GM06990 (cell line): ENCODE results near the gene GAA.

Experiments used
- DNase-seq: peaks from one replicate; pipeline ENCODE4 v3.0.0-alpha.2; 2011; ENCODE audit not compliant: insufficient read length; ENCODE audit errors: extremely low read depth
- H3K27me3 ChIP-seq: replicated peaks from 2 replicates; pipeline ENCODE4 v1.6.0; 2011; ENCODE audit warnings: low read length; ENCODE audit not compliant: control insufficient read depth, insufficient read depth
- H3K36me3 ChIP-seq: 2 replicates; pipeline ENCODE4 v1.5.1; 2011; ENCODE audit warnings: low read length; ENCODE audit not compliant: control insufficient read depth, insufficient read depth
- H3K4me3 ChIP-seq: replicated peaks from 2 replicates; pipeline ENCODE4 v1.5.1; 2011; ENCODE audit warnings: low read depth, mild to moderate bottlenecking, control low read depth, low read length
- TF ChIP-seq, protein P1 (sequence below): IDR thresholded peaks from 2 replicates; pipeline ENCODE4 v1.5.1; 2011; ENCODE audit warnings: low read length, control low read depth, mild to moderate bottlenecking, inconsistent platforms; ENCODE audit not compliant: insufficient read depth, poor library complexity, severe bottlenecking

The GAA gene

DNA sequence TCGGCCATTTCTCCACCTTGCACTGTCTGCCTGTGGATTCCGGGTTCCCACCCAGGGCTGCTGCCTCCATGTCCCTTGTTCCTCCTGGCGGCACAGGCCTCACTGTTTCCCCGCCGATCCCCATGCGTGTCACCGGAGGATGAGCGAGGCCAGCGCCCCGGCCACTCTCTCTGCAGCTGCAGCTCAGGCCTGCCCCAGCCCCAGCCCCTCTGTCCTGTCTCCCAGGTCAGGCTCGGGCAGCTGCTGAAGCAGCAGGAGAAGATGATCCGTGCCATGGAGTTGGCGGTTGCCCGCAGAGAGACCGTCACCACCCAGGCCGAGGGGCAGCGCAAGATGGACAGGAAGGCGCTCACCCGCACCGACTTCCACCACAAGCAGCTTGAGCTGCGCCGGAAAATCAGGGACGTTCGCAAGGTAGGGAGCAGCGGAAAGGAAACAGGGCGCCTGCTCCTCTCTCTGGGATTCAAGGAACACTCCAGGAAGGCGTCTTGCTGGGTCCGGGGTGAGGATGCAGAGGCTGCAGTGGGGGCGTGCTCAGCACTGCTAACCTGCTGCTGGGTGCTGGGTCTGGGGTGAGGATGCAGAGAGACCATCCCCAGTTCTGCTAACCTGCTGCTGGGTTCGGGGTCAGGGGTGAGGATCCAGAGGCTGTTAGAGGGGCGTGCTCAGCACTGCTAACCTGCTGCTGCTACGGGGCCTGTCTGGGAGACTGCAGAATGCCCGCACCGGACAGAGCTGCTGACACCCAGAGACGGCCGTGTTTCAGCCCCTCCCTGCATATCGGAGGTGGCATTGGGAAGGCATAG, 6.1 kb upstream of the GAA start:
- Histone ChIP-seq H3K36me3 (no peaks in the 10 kb centered on the region), H3K27me3 (no peaks in the 10 kb centered on the region), H3K4me3 (no peak overlapping the region)
- TF ChIP-seq, protein P1, sequence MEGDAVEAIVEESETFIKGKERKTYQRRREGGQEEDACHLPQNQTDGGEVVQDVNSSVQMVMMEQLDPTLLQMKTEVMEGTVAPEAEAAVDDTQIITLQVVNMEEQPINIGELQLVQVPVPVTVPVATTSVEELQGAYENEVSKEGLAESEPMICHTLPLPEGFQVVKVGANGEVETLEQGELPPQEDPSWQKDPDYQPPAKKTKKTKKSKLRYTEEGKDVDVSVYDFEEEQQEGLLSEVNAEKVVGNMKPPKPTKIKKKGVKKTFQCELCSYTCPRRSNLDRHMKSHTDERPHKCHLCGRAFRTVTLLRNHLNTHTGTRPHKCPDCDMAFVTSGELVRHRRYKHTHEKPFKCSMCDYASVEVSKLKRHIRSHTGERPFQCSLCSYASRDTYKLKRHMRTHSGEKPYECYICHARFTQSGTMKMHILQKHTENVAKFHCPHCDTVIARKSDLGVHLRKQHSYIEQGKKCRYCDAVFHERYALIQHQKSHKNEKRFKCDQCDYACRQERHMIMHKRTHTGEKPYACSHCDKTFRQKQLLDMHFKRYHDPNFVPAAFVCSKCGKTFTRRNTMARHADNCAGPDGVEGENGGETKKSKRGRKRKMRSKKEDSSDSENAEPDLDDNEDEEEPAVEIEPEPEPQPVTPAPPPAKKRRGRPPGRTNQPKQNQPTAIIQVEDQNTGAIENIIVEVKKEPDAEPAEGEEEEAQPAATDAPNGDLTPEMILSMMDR, result no peak
- no peak for DNase-seq

DNA sequence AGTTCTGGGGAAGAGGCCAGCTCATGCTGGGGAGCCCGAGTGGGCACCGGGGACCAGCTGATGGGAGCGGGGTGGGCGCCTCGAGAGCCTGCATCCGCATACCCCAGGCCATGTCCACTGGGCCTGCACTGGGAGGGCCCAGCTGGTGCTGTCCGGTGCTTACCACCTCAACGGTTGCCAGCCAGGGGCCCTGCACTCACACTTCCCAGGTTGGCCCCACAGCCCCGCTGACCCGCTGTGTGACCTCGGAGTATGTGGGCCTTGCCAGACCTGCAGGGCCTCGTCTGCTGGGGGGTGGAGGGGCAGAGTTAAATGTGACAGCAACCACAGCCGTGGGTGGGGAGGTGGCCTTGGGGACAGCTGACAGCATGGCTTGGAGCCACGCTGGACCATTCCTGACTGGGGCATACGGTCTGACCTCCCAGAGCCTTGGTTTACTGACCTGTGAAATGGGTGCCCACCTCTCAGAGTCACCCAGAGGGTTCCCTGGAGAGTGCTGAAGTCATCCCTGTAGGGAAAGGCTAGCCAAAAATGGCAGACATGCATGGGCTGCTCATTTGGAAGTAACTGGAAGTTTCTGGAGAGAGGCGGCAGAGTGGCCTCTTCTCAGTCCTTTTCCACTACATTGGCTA, 5.4 kb upstream of the GAA start:
- DNase-seq, result no peak
- H3K27me3 ChIP-seq, result no peaks in the 10 kb centered on the region
- no peak overlapping the region for H3K4me3 ChIP-seq
- H3K36me3 ChIP-seq, result no peaks in the 10 kb centered on the region
- TF ChIP-seq, protein P1, result no peak

DNA sequence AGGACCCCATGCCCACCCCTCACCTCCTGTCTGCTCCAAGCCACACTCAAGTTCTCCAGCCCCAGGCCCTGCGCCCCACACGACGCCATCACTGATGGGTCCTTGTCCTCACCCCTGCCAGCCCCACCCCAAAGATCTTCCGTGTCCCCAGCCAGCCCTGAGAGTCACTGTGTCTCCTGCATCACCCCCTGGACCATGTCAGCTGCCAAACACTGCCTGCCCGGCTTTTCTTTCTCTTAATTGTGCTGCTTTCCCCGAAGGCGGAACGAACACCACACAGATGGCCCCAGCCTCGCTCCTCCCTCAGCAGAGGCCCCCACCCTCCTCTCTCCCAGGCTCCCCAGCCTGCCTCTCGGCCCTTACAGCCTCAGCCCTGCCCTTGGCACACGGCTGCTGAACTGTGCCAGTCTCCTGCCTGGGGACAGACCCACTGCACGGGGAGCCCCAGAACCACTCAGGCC, 4.8 kb upstream of the GAA start:
- H3K4me3 ChIP-seq, result no peak overlapping the region
- TF ChIP-seq, protein P1, result no peak
- H3K27me3 ChIP-seq, result no peaks in the 10 kb centered on the region
- no peaks in the 10 kb centered on the region for H3K36me3 ChIP-seq
- no peak for DNase-seq

DNA sequence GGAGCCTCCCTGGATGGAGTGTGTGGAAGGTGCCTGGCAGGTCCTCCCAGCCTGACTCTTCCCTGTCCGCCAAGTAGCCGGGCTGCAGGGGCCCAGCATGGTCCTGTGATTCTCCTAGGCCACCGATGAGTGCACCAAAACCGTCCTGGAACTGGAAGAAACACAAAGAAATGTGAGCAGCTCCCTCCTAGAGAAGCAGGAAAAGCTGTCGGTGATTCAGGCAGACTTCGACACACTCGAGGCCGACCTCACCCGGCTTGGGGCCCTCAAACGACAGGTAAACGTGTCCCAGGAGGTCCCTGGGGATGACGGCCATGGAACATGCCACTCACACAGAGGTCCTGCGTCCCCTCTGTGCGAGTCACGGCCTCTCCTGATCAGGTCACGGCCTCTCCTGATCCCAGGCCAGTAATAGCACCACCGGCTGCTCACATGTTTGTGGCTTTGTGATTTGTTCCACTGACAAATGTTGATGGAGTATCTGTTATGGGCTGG, 4.2 kb upstream of the GAA start:
- TF ChIP-seq, protein P1, result no peak
- Histone ChIP-seq H3K36me3 (no peaks in the 10 kb centered on the region), H3K27me3 (no peaks in the 10 kb centered on the region), H3K4me3 (no peak overlapping the region)
- no peak for DNase-seq

DNA sequence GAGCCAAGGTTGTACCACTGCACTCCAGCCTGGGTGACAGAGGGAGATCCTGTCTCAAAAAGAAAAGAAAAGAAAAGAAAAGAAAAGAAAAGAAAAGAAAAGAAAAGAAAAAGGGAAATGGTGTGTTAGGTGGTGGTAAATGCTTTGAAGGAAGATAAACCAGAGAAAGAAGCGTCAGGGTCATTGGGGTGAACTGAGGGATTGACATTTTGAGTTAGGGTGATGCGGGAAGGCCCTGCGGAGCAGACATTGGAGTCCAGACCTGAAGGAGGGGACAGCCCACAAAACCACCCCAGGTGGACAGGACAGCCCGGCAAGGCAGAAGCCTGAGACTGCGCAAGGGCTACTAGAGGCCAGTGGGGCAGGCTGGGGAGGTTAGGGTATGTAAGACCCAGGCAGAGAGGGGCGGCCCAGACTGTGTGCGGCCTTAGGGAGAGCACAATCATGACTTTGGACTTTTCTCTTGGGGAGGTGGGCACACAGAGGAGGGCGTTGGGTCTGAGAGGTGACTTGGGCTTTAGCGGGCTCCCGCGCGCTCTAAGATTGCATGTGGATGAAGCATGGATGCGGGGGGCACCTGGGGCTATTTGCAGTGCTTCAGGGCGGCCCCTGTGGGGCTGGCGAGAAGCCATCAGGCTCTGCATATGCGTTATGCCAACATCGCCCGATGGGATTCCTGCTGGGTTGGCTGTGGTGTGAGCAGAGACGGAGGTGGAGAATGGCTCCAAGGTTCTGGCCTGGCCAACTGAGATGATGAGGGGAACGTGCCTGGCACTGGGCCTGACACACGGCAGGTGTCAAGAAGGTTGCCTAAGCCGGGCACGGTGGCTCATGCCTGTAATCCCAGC, 3.3 kb upstream of the GAA start:
- Histone ChIP-seq H3K27me3 (no peaks in the 10 kb centered on the region), H3K4me3 (no peak overlapping the region), H3K36me3 (no peaks in the 10 kb centered on the region)
- TF ChIP-seq, protein P1, result no peak
- DNase-seq, result no peak
